GM12891 (cell line): ENCODE results near the gene STPG2.

Source experiments
- POLR2A ChIP-seq: IDR thresholded peaks from 2 replicates; pipeline ENCODE4 v1.6.1; 2011; ENCODE audit warnings: low read depth, low read length, control low read depth
- POLR2AphosphoS5 ChIP-seq: IDR thresholded peaks from 2 replicates; pipeline ENCODE4 v1.6.1; 2011; ENCODE audit warnings: low read depth, low read length, control low read depth
- TAF1 ChIP-seq: IDR thresholded peaks from 2 replicates; pipeline ENCODE4 v1.6.1; 2011; ENCODE audit warnings: low read depth, low read length, control low read depth

DNA sequence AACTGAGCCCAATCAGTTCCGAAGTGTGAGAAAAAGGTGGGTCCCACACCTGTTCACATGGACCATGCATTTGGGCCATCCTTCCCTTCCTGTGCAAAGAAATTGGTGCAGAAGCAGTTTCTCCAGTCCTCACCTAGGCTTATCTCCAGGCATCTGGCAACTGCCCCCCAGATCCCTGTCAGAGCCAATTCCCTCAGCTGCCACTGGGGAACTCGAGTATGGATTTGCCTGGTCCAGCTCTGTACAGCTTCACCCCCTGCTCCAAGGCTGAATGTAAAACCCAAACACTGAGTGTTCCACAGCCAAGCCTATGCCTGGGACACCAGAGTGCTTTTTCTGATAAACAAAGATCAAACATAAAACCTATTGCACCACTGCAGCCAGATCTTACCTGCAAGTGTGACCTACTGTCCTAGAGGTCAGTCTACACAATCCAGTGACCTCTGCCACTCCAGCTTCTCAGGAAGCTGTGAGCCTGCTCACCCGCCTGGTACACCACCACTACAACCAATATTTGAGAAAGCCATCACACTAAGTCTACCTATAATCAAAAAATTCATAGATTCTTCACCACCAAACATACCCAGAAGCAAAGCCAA is 136.4 kb downstream of the STPG2 start:
- TF ChIP-seq POLR2AphosphoS5 (no peak), TAF1 (no peak), POLR2A (no peak)
